IPS DF 6.9 (cell line): ENCODE results near the gene TJP1.

Source experiments
- DNase-seq: peaks from one replicate; pipeline ENCODE4 v3.0.0-alpha.2; 2013; ENCODE audit warnings: low read depth, low spot score
- H3K27ac ChIP-seq: one replicate; pipeline ENCODE4 v1.5.1; 2013; ENCODE audit warnings: low read length, control low read depth
- H3K27me3 ChIP-seq: 2 replicates; pipeline ENCODE4 v1.6.1; 2013; ENCODE audit warnings: mild to moderate bottlenecking, low read length; ENCODE audit not compliant: control insufficient read depth, insufficient read depth
- H3K36me3 ChIP-seq: 2 replicates; pipeline ENCODE4 v1.6.1; 2013; ENCODE audit warnings: low read length; ENCODE audit not compliant: control insufficient read depth, insufficient read depth
- H3K4me1 ChIP-seq: 2 replicates; pipeline ENCODE4 v1.6.1; 2013; ENCODE audit warnings: low read length; ENCODE audit not compliant: control insufficient read depth, insufficient read depth
- H3K4me3 ChIP-seq: 2 replicates; pipeline ENCODE4 v1.5.1; 2013; ENCODE audit warnings: mild to moderate bottlenecking, low read length
- H3K9me3 ChIP-seq: 2 replicates; pipeline ENCODE4 v1.6.1; 2013; ENCODE audit warnings: low read length, inconsistent platforms; ENCODE audit not compliant: control insufficient read depth, insufficient read depth
- WGBS: extraction: QIAGEN DNeasy Blood & Tissue Kit; methylation state at CpG from one replicate; pipeline ENCODE4 v1.1.7; 2013; ENCODE audit warnings: mixed read lengths, missing lambda C conversion rate; ENCODE audit not compliant: insufficient read length, insufficient coverage; 5-methylcytosine and 5-hydroxymethylcytosine counted together

TJP1 gene

DNA sequence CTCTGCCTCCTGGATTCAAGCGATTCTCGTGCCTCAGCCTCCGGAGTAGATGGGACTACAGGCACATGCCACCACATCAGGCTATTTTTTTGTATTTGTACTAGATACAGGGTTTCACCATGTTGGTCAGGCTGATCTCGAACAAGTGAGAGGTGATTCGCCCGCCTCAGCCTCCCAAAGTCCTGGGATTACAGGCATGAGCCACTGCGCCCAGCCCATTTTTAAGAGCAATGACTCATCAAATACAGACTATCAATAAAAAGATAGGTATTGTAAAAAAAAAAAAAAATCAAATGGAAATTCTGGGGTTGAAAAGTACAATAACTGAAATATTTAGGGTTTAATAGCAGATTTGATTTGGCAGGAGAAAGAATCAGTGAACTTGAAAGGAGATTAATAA lies 129.0 kb downstream of the TJP1 start:
- Histone ChIP-seq H3K36me3 (no peaks in the 10 kb centered on the region), H3K27me3 (no peaks in the 10 kb centered on the region), H3K27ac (no peak overlapping the region), H3K4me3 (no peak overlapping the region), H3K4me1 (no peaks in the 10 kb centered on the region), H3K9me3 (no peaks in the 10 kb centered on the region)
- WGBS = no CpG with 5 or more reads among the region's 7 CpGs
- DNase-seq = no peak

DNA sequence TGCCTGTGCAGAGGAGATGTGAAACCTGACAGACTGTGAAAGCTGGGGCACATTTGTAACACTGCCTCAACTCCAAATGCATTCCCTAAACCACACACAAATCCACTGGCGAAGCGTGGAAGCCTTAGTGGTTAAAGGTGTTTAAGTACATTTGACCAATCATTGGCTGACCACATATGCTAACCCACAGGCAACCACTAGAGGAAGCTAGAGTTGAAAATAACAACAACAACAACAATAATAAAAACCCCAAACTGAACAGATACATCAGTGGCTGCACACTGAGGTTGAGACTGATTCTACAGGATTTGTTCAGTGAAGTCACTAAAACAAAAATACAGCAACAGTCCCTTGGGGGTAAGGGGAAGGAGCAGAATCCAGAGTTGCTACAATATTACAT lies 129.7 kb downstream of the TJP1 start:
- H3K4me1 ChIP-seq = no peaks in the 10 kb centered on the region
- no peaks in the 10 kb centered on the region for H3K9me3 ChIP-seq
- H3K27ac ChIP-seq = no peak overlapping the region
- no peak for DNase-seq
- WGBS = no CpG with 5 or more reads among the region's 2 CpGs
- no peak overlapping the region for H3K4me3 ChIP-seq
- H3K27me3 ChIP-seq = no peaks in the 10 kb centered on the region
- H3K36me3 ChIP-seq = peaks cover 2% of the 10 kb centered on the region; the same call in 1 of the 2 replicates

DNA sequence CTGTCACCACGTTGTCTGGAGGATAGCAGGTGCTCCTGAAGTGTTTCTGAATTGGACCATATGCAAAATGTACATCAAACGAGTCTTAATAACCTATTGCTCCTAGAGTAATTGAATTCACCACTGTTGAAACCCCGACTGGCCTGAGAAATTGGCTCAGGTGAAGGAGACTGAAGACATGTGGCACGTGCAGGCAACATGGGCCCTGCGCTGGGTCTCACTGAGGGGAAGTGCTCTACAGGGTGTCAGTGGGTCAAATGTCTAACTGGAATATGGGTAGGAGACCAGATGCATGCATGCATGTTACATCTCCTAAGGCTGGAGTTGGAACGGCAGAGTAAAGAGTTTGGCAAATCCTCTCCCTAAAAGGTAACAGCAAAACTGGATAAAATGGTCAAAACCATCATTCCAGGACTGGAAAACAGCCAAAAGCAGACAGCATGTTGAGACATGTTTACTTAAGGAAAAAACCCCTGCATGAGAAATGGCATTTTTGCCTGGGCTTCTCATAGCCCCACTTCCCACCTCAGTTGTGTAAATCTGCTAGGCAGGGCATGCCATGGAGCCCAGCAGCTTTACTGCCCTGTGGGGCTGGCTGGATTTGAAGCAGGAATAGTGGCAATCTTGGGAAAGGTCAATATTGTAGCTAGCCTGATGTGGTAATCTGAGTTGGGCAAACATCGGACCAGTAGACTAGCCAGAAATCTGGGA lies 131.3 kb downstream of the TJP1 start:
- Histone ChIP-seq H3K27me3 (no peaks in the 10 kb centered on the region), H3K36me3 (peaks cover 2% of the 10 kb centered on the region; the same call in 1 of the 2 replicates), H3K4me1 (0 out of 2 replicates have a peak, but pooled peaks cover 2% of the 10 kb centered on the region), H3K27ac (no peak overlapping the region), H3K4me3 (no peak overlapping the region), H3K9me3 (no peaks in the 10 kb centered on the region)
- WGBS = no CpG with 5 or more reads among the region's 7 CpGs
- DNase-seq = no peak

DNA sequence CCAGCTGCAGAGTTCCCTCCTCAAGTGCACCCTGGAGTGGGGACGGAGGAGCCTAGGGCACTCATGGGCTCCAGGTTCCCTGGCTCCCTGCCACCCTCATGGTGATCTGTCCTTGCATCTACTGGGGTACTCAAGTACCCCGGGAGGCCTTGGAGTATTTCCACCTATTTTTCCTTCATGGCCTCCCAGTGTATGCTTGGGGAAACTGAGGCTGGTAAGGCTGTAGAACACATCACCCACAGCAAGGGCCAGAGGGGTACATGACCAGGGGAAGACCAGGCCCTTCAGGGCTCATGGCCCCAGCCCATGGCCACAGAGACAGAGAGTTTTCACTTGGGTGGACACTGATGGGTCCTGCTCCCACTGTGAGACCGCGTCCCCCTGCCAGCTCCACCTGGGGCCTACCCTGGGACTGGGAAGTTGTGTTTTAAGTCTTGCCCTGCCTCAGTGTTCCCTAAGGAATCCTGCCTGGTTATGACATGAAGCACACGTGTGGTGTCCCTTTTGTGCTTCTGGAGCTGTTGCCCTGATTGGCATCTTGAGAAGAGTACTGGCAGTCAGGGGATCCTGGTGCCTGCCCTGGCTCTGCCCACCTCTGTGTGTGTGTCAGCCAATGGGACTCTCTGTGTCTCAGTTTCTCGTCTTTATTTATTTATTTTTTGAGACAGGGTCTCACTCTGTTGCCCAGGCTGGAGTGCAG lies 132.8 kb downstream of the TJP1 start:
- WGBS = no CpG with 5 or more reads among the region's 6 CpGs
- Histone ChIP-seq H3K36me3 (peaks cover 2% of the 10 kb centered on the region; the same call in 1 of the 2 replicates), H3K27ac (no peak overlapping the region), H3K4me3 (no peak overlapping the region), H3K4me1 (0 out of 2 replicates have a peak, but pooled peaks cover 2% of the 10 kb centered on the region), H3K9me3 (no peaks in the 10 kb centered on the region), H3K27me3 (no peaks in the 10 kb centered on the region)
- no peak for DNase-seq

DNA sequence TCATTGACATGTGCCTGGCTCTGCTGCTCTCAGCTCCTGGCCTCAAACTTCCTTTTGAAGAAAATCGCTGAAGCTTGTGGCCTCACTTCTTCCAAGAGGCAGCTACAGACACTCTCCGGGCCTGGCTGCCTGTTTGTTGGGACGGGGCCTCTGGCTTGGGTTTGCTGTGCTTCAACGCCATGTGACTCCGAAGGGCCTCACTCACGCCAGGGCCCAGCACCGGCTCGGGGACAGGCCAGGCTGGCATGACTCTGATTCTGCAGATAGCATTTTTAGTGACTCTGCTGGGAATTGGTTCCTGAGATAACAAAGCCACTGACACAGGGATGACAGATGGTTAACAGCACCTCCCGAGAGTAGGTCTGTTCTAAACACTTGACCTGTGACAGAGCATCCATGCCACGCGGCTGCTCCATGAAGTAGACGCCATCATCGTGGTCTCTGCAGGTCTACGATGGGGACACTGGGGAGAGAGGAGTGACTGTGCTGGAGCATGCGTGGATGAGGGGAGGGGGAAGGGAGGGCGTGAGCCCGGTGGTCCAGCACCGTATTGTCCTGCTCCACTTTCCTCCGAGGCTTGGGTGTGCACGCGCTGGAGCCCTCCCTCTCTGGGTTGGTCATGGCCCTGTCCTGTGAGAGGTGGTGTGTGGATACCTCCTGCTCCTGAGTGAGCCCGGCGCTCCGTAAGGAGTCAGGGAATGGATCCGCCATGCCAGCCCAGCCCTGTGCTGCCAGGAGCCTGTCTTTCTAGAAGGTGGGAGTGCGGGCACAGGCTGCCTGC lies 133.6 kb downstream of the TJP1 start:
- no peaks in the 10 kb centered on the region for H3K27me3 ChIP-seq
- H3K4me1 ChIP-seq = 0 out of 2 replicates have a peak, but pooled peaks cover 2% of the 10 kb centered on the region
- no peak overlapping the region for H3K4me3 ChIP-seq
- H3K9me3 ChIP-seq = no peaks in the 10 kb centered on the region
- H3K27ac ChIP-seq = no peak overlapping the region
- no peak for DNase-seq
- peaks cover 2% of the 10 kb centered on the region; the same call in 1 of the 2 replicates for H3K36me3 ChIP-seq
- no CpG with 5 or more reads among the region's 26 CpGs for WGBS

DNA sequence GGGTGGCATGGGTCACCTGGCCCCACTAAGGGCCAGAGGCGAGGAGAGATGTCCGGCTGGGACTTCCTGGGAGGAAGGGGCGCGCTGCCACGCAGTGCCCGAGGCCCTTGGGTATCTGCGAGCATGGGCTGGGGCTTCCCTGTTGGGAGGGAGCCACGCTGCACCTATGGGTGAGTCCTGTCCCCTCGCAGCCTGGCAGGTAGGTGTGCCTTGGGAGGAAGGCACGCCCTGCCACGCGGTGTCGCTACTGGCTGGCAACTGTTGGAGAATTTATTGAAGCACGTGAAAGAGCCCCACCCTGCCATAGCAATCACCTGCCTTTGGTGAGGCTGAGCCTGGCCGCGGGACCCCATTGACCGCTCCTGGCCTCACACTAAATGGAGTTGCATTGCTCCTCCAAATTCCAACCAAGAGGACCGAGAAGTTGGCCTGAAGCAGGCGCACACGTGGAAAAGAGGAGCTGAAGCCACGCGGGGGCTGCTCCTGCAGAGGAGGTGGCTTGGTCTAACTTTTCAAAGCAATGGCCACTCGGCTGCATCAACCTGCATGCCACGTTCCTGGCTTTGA lies 134.2 kb downstream of the TJP1 start:
- no peak for DNase-seq
- 0 out of 2 replicates have a peak, but pooled peaks cover 2% of the 10 kb centered on the region for H3K4me1 ChIP-seq
- no peaks in the 10 kb centered on the region for H3K27me3 ChIP-seq
- H3K4me3 ChIP-seq = no peak overlapping the region
- no CpG with 5 or more reads among the region's 24 CpGs for WGBS
- H3K27ac ChIP-seq = no peak overlapping the region
- H3K9me3 ChIP-seq = no peaks in the 10 kb centered on the region
- H3K36me3 ChIP-seq = peaks cover 2% of the 10 kb centered on the region; the same call in 1 of the 2 replicates

DNA sequence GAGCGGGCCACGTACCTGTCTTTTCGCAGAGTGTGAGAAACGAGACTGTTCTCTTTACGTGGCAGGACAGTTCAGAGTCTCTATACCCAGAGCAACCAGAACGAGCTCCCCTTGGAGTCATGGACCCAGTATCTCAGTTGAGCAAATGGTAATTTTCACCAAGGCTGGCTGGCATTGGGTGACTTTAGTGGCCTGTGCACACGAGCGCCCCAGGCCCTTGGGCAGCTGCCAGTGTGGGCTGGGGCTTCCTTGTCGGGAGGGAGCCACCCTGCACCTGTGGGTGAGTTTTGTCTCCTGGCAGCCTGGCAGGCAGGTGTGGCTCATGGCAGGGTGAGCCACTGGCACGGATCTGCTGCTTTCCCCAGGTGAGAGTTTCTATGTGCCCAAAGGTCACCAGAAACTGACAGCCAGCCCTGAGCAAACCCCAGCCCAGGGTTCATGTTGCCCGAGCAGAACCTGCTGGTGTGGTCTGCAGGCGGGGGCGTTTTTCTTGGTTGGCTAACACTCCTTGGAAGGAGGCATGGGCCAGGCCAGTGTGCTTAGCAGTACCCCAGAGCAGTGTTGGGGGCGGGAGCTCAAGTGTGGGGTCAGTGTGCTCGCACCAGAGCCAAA lies 135.0 kb downstream of the TJP1 start:
- no peak for DNase-seq
- WGBS = no CpG with 5 or more reads among the region's 15 CpGs

DNA sequence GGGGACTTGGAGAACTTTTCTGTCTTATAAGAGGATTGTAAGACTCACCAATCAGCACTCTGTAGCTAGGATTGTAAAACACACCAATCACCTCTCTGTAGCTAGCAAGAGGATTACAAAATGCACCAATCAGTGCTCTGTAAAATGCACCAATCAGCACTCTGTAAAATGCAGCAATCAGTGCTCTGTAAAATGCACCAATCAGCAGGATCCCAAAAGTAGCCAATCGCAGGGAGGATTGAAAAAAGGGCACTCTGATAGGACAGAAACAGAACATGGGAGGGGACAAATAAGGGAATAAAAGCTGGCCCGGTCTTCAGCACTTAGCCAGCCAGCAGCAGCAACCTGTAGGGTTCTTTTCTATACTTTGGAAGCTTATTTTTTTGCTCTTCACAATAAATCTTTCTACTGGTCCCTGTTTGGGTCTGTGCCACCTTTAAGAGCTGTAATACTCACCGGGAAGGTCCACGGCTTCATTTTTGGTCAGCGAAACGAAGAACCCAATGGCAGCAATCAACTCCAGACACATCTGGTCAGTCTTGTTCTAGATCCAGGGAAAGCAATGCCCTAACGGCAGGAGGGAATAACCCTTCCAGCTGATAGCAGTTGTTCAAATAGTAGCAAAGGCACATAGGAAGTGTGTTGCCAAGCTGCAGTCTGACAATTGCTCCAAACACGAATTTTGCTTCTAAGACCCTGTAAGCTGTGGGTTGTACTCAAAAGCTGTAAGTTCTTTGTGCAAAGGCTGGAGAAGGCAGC lies 135.6 kb downstream of the TJP1 start:
- Histone ChIP-seq H3K27me3 (no peaks in the 10 kb centered on the region), H3K36me3 (peaks cover 2% of the 10 kb centered on the region; the same call in 1 of the 2 replicates), H3K4me1 (0 out of 2 replicates have a peak, but pooled peaks cover 2% of the 10 kb centered on the region), H3K4me3 (no peak overlapping the region), H3K27ac (no peak overlapping the region), H3K9me3 (no peaks in the 10 kb centered on the region)
- no peak for DNase-seq
- whole genome bisulfite sequencing = no CpG with 5 or more reads among the region's 8 CpGs

More for the DNA sequence above, 135.0 kb downstream of the TJP1 start:
- Histone ChIP-seq H3K4me3 (no peak overlapping the region), H3K9me3 (no peaks in the 10 kb centered on the region), H3K27me3 (no peaks in the 10 kb centered on the region), H3K27ac (no peak overlapping the region), H3K36me3 (peaks cover 2% of the 10 kb centered on the region; the same call in 1 of the 2 replicates), H3K4me1 (0 out of 2 replicates have a peak, but pooled peaks cover 2% of the 10 kb centered on the region)

DNA sequence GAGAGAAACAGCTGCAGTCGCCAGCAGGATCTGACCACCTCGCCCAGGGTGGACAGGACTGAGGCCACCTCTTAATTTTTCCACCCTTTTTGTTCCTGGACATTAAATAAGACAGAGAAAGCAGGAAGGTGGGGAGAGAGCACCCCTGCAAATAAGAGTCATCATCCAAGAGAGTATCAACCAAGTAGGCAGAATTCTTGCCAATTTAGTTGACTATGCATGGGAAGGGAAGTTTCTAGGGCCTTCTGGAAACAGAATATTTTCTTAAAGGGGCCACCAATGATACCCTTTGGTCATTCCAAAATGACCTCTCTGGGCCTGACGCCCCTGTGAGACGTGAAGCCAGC lies 136.2 kb downstream of the TJP1 start:
- Histone ChIP-seq H3K9me3 (no peaks in the 10 kb centered on the region), H3K4me1 (0 out of 2 replicates have a peak, but pooled peaks cover 2% of the 10 kb centered on the region), H3K4me3 (no peak overlapping the region), H3K27ac (no peak overlapping the region), H3K36me3 (peaks cover 2% of the 10 kb centered on the region; the same call in 1 of the 2 replicates), H3K27me3 (no peaks in the 10 kb centered on the region)
- DNase-seq = no peak
- no CpG with 5 or more reads among the region's 4 CpGs for WGBS
